ENCODE data around the gene DAZAP1. TPM values are rescaled to one million over a fixed set of nuclear protein-coding genes. Genes with fewer than 3 reads are reported as not detected.

DAZAP1 gene
- total and polyA plus RNA-seq, 3 experiments from 2014 or later, result 7.7 to 253 (median 253) TPM

- no peak overlapping the region for H3K4me3 Mint-ChIP-seq
- CTCF ChIA-PET, result no interaction called here
These were observed 13.5 kb upstream of the DAZAP1 start for GRCh38 chr19:1393841-1394240.

GRCh38 chr19:1394252-1395193 is 12.9 kb upstream of the DAZAP1 start:
- DNase-seq, result no peak
- peaks cover 0 to 33% (median under 1%) of the 10 kb centered on the region in 3 donors for H3K36me3 Mint-ChIP-seq
- peaks cover 0 to 11% (median 0%) of the 10 kb centered on the region in 3 donors for H3K4me1 Mint-ChIP-seq
- Histone ChIP-seq H3K4me1 (ENCODE audit: insufficient read depth, low read length) (peaks cover 4% of the 10 kb centered on the region), H3K9me3 (ENCODE audit: low read length) (no peaks in the 10 kb centered on the region), H3K27ac (ENCODE audit: low read depth, low read length) (no peak overlapping the region), H3K4me3 (ENCODE audit: low read length) (no peak overlapping the region), H3K36me3 (ENCODE audit: insufficient read depth, low read length) (peaks cover under 1% of the 10 kb centered on the region), H3K27me3 (ENCODE audit: insufficient read depth, low read length, poor library complexity, severe bottlenecking) (no peaks in the 10 kb centered on the region)
- no peak overlapping the region for H3K4me3 Mint-ChIP-seq
- POLR2A ChIA-PET, result no interaction called here
- no peak overlapping the region for H3K27ac Mint-ChIP-seq
- H3K9me3 Mint-ChIP-seq, result no peaks in the 10 kb centered on the region
- H3K27me3 Mint-ChIP-seq, result no peaks in the 10 kb centered on the region
- CTCF ChIA-PET, result no interaction called here

More at GRCh38 chr19:1393841-1394240, 13.5 kb upstream of the DAZAP1 start:
- Mint-ChIP-seq H3K4me1 (peaks cover 0 to 11% (median 0%) of the 10 kb centered on the region in 3 donors), H3K9me3 (no peaks in the 10 kb centered on the region), H3K36me3 (peaks cover 0 to 40% (median 3%) of the 10 kb centered on the region in 3 donors), H3K27me3 (no peaks in the 10 kb centered on the region), H3K27ac (no peak overlapping the region)
- H3K9me3 ChIP-seq (ENCODE audit: low read length), result no peaks in the 10 kb centered on the region
- H3K27me3 ChIP-seq (ENCODE audit: insufficient read depth, low read length, poor library complexity, severe bottlenecking), result no peaks in the 10 kb centered on the region
- H3K4me3 ChIP-seq (ENCODE audit: low read length), result no peak overlapping the region
- H3K4me1 ChIP-seq (ENCODE audit: insufficient read depth, low read length), result peaks cover 4% of the 10 kb centered on the region
- no peak overlapping the region for H3K27ac ChIP-seq (ENCODE audit: low read depth, low read length)
- H3K36me3 ChIP-seq (ENCODE audit: insufficient read depth, low read length), result peaks cover 8% of the 10 kb centered on the region
- no peak for DNase-seq
- POLR2A ChIA-PET, result no interaction called here

GRCh38 chr19:1395194-1396018 is 12.0 kb upstream of the DAZAP1 start:
- no peak for DNase-seq
- ChIA-PET CTCF (no interaction called here), POLR2A (no interaction called here)
- Histone ChIP-seq H3K36me3 (ENCODE audit: insufficient read depth, low read length) (no peaks in the 10 kb centered on the region), H3K27me3 (ENCODE audit: insufficient read depth, low read length, poor library complexity, severe bottlenecking) (no peaks in the 10 kb centered on the region), H3K27ac (ENCODE audit: low read depth, low read length) (no peak overlapping the region), H3K4me3 (ENCODE audit: low read length) (no peak overlapping the region), H3K9me3 (ENCODE audit: low read length) (no peaks in the 10 kb centered on the region), H3K4me1 (ENCODE audit: insufficient read depth, low read length) (peaks cover 8% of the 10 kb centered on the region)
- H3K4me1 Mint-ChIP-seq, result peaks cover 0 to 14% (median 0%) of the 10 kb centered on the region in 3 donors
- no peak overlapping the region for H3K27ac Mint-ChIP-seq
- no peak overlapping the region for H3K4me3 Mint-ChIP-seq
- peaks cover 0 to 26% (median 0%) of the 10 kb centered on the region in 3 donors for H3K36me3 Mint-ChIP-seq
- H3K27me3 Mint-ChIP-seq, result no peaks in the 10 kb centered on the region
- no peaks in the 10 kb centered on the region for H3K9me3 Mint-ChIP-seq

- H3K27me3 Mint-ChIP-seq, result no peaks in the 10 kb centered on the region
- H3K36me3 ChIP-seq (ENCODE audit: insufficient read depth, low read length), result no peaks in the 10 kb centered on the region
- no peaks in the 10 kb centered on the region for H3K27me3 ChIP-seq (ENCODE audit: insufficient read depth, low read length, poor library complexity, severe bottlenecking)
- H3K9me3 ChIP-seq (ENCODE audit: low read length), result no peaks in the 10 kb centered on the region
- no peak overlapping the region for H3K4me3 ChIP-seq (ENCODE audit: low read length)
- POLR2A ChIA-PET, result no interaction called here
- no peak overlapping the region for H3K4me3 Mint-ChIP-seq
- peaks cover 13% of the 10 kb centered on the region for H3K4me1 ChIP-seq (ENCODE audit: insufficient read depth, low read length)
- CTCF ChIA-PET, result no interaction called here
- peaks cover 0 to 19% (median 0%) of the 10 kb centered on the region in 3 donors for H3K4me1 Mint-ChIP-seq
- H3K36me3 Mint-ChIP-seq, result peaks cover 0 to 20% (median 0%) of the 10 kb centered on the region in 3 donors
- DNase-seq, result no peak
- no peak overlapping the region for H3K27ac Mint-ChIP-seq
- H3K27ac ChIP-seq (ENCODE audit: low read depth, low read length), result no peak overlapping the region
- no peaks in the 10 kb centered on the region for H3K9me3 Mint-ChIP-seq
These were observed 11.2 kb upstream of the DAZAP1 start for GRCh38 chr19:1396019-1396767.

GRCh38 chr19:1396768-1397679 is 10.4 kb upstream of the DAZAP1 start:
- H3K4me1 ChIP-seq (ENCODE audit: insufficient read depth, low read length), result peaks cover 18% of the 10 kb centered on the region
- H3K9me3 ChIP-seq (ENCODE audit: low read length), result no peaks in the 10 kb centered on the region
- Mint-ChIP-seq H3K36me3 (peaks cover 0 to 17% (median 0%) of the 10 kb centered on the region in 3 donors), H3K27me3 (no peaks in the 10 kb centered on the region), H3K27ac (no peak overlapping the region), H3K4me1 (peaks cover 0 to 19% (median 0%) of the 10 kb centered on the region in 3 donors), H3K4me3 (no peak overlapping the region), H3K9me3 (no peaks in the 10 kb centered on the region)
- no peak overlapping the region for H3K4me3 ChIP-seq (ENCODE audit: low read length)
- CTCF ChIA-PET, result no interaction called here
- POLR2A ChIA-PET, result no interaction called here
- H3K36me3 ChIP-seq (ENCODE audit: insufficient read depth, low read length), result no peaks in the 10 kb centered on the region
- no peak for DNase-seq
- H3K27me3 ChIP-seq (ENCODE audit: insufficient read depth, low read length, poor library complexity, severe bottlenecking), result no peaks in the 10 kb centered on the region
- H3K27ac ChIP-seq (ENCODE audit: low read depth, low read length), result no peak overlapping the region

- H3K27me3 ChIP-seq (ENCODE audit: insufficient read depth, low read length, poor library complexity, severe bottlenecking), result no peaks in the 10 kb centered on the region
- H3K4me1 ChIP-seq (ENCODE audit: insufficient read depth, low read length), result peaks cover 23% of the 10 kb centered on the region
- no peaks in the 10 kb centered on the region for H3K9me3 ChIP-seq (ENCODE audit: low read length)
- Mint-ChIP-seq H3K27ac (no peak overlapping the region), H3K4me3 (no peak overlapping the region), H3K9me3 (no peaks in the 10 kb centered on the region), H3K36me3 (peaks cover 0 to 10% (median 0%) of the 10 kb centered on the region in 3 donors), H3K4me1 (peaks cover 0 to 24% (median 4%) of the 10 kb centered on the region in 3 donors), H3K27me3 (peaks cover 4% of the 10 kb centered on the region in 2 donors)
- ChIA-PET CTCF (no interaction called here), POLR2A (no interaction called here)
- H3K36me3 ChIP-seq (ENCODE audit: insufficient read depth, low read length), result no peaks in the 10 kb centered on the region
- no peak for DNase-seq
- no peak overlapping the region for H3K4me3 ChIP-seq (ENCODE audit: low read length)
- H3K27ac ChIP-seq (ENCODE audit: low read depth, low read length), result no peak overlapping the region
These were observed 9.5 kb upstream of the DAZAP1 start for GRCh38 chr19:1397838-1398237.

GRCh38 chr19:1399079-1399478 is 8.3 kb upstream of the DAZAP1 start:
- Histone ChIP-seq H3K4me1 (ENCODE audit: insufficient read depth, low read length) (peaks cover 23% of the 10 kb centered on the region), H3K27ac (ENCODE audit: low read depth, low read length) (no peak overlapping the region), H3K4me3 (ENCODE audit: low read length) (no peak overlapping the region), H3K36me3 (ENCODE audit: insufficient read depth, low read length) (no peaks in the 10 kb centered on the region), H3K27me3 (ENCODE audit: insufficient read depth, low read length, poor library complexity, severe bottlenecking) (no peaks in the 10 kb centered on the region), H3K9me3 (ENCODE audit: low read length) (no peaks in the 10 kb centered on the region)
- peak overlapping the region in 1 of 8 donors; percentile 92 for H3K27ac Mint-ChIP-seq
- ChIA-PET CTCF (no interaction called here), POLR2A (no interaction called here)
- peaks cover 0 to 25% (median 4%) of the 10 kb centered on the region in 3 donors for H3K4me1 Mint-ChIP-seq
- no peaks in the 10 kb centered on the region for H3K9me3 Mint-ChIP-seq
- H3K4me3 Mint-ChIP-seq, result no peak overlapping the region
- DNase-seq, result no peak
- peaks cover 0 to 1% (median 0%) of the 10 kb centered on the region in 3 donors for H3K36me3 Mint-ChIP-seq
- H3K27me3 Mint-ChIP-seq, result peaks cover 5 to 8% of the 10 kb centered on the region in 2 donors
